HG03066 (cell line): ENCODE data around the gene RPUSD4.

ENCODE experiments used
- ATAC-seq: cut with Tn5 transposase; IDR thresholded peaks from one replicate; pipeline ENCODE4 v1.9.1; 2021; ENCODE audit warnings: low read depth; ENCODE audit not compliant: unreplicated experiment

RPUSD4 gene

DNA sequence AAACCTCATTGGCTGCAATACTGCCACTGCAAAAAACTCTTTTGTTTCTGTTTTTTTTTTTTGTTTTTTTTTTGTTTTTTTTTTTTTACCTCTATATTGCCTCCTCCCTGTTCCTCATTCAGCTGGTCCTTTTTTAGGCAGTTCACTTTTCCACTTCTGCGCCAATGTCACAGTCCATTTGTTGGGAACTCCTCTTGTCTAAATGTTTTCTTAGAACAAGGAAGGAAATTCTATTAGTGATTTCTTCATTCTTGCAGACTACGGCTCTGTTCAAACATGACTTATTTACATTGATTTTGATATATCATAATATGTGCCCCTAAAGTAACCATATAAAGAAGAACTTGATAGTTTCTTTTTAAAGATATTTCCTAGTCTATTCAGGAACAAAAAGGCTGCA is 3.0 kb upstream of the RPUSD4 start:
- no peak for ATAC-seq

DNA sequence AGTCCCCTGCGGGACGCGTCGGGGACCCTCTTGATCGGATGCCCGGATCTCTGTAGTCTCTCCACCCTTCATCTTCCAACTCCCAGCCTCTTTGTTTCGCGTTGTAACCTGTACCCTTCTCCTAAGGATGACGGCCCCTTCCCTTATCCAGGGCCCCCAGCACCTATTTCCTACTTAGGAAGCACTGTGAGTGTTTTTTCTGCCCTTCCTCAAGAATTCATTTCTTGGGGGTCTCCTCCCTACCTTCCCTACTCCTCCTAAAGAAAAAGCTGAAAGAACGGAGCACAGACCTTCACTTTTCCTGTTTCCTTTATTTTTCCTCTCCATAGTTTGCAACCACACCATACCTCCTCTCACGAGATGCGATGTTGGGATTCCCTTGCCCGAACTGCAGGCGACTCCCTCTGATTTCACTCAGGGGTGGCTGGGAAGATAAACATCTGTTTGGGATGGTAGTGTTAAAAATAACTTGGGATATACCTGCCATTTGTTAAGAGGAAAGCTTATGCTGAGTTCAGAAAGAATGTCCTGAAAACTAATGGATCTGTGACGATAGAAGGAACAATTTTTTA is 725 bp upstream of the RPUSD4 start:
- ATAC-seq: no peak

DNA sequence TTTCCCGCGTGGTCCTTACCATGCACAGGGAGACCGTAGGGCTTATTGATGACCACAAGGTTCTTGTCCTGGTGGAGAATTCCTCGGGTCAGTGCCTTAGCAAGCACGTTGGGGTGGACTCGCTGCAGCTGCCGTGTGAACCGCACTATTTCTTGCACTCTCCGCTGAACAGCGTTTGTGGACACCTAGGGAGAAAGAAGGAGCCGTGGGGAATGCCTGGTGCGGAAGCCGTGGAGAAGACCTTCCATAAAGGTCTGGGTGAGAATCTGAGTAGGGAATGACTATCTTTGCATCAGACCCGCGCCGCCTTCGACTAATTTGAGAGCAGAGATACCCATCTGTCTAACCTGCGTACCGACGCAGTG is 597 bp downstream of the RPUSD4 start:
- ATAC-seq: no peak

DNA sequence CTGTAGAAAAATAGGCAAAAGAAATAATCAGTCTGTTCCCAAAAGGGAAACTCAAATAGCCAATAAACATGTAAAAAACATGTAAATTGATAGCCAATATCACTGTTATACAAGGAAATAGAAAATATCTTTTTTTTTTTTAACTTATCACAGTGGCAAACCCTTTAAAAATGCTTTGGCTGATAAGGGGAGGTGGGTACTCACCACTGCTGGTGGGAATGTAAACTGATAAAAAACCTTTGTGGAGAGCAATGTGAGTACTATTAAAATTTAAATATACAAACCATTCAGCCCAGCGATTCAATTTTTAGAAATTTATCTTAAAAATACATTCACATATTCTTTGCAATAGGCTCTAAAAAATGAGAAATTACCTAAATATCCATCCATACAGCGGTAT is 3.6 kb downstream of the RPUSD4 start:
- no peak for ATAC-seq

DNA sequence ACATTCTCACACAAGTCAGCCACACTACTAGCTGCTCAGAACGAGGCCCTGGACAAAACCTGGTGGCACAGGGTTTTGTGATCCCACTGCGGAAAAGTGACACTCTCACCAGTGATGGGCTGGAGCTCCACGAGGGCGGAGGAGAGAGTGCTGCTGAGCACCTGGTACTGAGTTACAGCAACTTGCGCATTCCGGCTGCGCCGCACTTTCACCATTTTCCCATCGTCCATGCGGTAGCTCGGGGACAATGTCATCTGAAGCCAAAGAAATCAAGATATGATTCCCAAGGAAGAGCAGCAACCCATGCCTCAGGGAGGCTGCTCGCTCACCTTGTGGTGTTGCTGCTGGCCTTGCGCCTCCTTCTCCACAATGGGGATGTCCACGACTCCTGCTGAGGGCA is 6.1 kb downstream of the RPUSD4 start:
- no peak for ATAC-seq

DNA sequence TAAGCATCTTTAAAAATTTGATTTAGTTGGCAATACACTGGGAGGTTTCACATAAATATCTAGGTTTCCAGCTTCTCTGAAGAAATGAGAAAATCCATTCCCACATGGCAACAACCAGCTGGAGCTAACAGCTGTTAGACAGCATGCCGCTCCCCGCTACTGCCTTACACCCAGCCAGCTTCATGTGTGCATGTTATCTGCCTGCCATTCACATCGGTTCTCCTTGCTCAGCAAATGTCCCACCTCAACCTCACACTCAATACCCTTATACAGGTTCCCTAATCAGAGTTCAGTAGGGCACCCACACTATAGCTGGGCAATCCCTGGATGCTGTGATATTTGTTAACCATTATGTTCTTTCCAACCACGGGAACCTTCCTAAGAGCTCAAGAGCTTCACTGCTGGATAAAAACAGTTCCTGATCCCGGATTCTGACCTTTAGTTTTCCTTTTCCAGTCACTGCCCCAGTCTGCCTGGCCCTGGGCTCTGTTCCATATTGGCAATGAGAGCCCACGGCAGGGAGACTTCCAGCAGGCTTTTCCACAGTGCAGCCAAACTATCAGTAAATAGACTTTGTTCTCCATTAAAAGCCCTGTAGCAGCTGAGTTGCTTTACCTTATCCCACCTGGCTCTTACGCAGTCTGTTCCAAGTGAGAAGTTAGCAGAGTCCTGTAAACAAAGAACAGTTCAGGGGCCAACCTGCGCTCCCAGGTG is 8.6 kb downstream of the RPUSD4 start:
- ATAC-seq: no peak

DNA sequence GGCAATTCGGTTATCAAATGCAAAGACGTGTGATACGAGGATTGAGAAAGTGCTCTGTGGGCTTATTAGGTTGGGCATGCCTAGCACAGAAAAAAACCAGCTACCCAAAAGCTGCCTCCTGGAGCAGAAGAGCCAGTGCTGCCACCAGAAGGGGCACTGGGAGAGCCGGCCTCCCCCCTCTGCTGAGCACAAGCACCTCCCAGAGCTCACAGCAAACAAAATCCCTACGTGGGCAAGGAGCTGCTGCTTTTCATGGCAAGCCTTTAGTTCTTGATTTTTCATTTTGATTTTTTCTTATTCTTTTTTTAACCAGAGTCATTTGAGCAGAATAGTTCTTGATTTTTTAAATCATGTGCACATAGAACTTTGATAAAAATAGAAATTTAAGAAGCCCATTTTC is 12.8 kb downstream of the RPUSD4 start:
- ATAC-seq: no peak

DNA sequence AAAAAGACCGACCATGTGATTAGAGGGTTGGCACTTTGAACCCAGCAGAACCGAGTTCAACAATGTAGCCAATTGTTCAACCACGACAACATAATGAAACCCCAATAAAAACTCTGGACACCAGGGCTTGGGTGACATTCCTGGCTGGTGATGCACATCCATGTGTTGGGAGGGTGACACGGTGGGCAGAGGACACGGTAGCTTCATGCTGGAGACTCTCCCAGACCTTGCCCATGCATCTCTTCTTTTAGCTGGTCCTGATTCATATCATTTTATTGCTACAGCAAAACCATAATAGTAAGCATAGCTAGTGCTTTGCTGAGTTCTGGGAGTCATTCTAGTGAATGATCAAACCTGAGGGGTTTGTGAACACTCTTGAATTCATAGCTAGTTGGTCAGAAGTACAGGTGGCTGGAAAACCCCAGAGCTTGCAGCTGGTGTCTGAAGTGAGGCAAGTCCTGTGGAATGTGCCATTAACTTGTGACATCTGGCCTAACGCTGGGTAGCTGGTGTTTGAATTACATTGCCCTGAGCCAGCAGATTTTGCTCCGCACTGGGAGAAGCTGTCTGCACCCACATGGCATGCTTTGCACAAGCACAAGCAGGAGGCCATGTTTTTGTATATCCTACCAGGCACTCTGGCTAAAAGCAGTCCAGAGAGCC is 14.0 kb downstream of the RPUSD4 start:
- no peak for ATAC-seq

DNA sequence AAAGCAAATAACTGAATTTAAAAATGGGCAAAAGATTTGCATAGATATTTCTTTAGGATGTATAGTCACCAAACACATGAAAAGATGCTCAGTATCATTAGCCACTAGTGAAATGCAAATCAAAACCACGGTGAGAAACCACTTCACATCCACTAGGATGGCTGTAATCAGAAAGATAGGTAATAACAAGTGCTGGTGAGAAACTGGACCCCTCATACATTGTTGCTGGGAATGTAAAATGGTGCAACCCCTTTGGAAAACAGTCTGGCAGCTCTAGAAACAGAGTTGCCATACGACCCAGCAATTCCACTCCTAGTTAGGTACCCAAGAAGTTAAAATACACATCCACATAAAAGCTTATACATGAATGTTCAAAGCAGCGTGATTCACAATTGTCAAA is 16.3 kb downstream of the RPUSD4 start:
- no peak for ATAC-seq

DNA sequence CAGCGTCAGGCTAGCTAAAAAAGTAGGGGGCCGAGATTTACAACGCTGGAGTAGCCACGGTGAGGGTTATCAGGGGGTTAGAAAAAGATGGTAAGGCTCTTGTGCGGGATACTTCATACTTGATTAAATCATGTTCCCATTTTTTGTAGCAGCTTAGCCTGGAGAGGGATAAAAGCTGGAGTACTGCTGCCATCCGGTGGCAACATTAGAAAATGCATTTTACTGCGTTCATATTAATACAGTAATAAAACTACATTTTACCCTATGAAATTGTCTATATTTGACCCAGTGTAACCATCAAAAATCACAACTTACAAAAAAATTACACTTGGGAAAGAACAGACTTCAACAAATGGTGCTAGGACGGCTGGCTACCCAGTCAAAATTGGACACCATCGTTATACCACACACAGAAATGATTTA is 17.3 kb downstream of the RPUSD4 start:
- peak; percentile 41 for ATAC-seq

DNA sequence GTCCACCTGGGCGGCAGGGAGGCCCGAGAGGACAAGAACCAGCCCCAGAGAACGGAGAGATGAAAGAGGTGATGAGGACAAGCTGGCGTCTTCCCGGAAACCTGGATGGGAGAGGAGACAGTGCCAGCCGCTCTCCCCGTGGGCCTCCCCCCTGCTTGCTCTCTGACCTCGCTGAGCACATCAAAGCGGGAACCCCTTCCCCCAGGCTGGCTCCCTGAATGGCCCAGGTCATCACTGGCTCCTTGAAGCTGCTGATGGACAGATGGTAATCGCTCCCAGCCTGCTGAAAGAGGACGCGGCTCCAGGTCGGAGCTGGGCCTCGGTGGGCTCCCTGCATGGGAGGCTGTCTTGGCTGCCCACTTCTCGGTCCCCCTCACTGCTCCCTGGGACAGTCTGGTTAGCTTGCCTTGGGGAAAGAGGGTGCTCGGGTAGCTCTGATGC is 18.4 kb downstream of the RPUSD4 start:
- no peak for ATAC-seq

DNA sequence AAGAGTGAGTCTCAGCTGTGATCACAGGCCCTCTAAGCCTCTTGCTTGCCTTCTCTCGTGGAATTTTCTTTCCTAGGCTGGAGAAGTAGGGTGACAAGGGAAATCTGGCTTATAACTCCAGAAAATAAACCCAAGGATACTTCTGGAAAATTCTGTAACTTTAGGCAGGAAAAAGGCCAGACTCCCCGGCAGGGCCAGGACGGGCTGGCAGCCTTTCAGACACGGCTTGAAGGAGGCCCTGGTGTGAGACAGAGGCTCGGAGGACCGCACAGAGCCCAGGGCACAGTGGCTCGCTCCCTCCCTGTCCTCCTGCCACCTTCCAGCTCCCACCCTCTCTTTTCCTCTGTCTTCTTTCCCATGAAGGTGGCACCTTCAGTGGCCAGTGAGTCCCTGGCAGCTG is 19.1 kb downstream of the RPUSD4 start:
- no peak for ATAC-seq

DNA sequence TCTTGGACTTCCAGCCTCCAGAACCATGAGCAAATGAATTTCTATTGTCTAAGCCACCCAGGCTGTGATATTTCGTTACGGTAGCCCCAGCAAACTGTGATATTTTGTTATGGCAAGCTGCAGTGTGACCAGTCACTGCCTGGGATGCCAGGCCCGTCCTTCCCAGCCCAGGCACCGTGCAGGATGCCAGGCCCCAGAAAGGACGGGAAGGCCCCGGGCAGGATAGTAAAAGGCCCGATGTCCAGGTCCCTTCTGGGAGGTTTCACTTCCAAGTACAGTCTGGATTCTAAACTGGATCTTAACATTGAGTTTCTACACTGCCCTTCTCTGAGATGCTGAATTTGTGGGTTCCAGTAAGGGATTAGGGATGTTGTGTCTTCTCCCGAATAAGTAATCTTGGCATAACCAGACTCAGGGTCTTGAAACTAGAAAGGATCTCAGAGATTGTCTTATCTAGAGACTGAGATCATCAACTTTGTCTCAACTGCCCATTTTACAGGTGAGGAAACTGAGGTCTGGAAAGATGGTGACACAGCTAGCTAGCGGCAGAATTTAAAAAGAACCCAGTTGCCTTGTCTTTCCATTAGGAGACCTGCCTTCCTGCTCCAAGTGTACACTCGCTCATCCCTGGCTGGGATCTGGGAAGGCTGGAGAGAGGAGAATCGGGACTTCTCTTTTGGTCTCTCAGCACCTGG is 19.9 kb downstream of the RPUSD4 start:
- ATAC-seq: no peak

DNA sequence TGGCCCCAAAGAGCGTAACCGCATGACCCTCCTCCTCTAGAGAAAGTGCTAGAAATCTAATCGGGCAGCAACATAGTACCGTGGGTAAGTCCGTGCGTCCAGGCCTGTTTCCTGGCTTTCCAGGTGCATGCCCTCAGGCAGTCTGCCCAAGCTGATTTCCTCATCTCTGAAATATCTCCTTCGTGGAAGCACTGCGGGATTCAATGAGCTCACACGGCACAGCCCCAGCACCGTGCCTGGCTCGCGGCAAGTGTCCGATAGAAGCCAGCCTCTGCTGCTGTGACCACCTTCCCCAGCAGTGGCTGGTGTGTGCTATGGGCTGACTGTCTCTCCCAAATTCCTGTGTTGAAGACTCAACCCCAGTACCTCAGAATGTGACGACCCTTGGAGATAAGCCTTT is 20.7 kb downstream of the RPUSD4 start:
- ATAC-seq: no peak

DNA sequence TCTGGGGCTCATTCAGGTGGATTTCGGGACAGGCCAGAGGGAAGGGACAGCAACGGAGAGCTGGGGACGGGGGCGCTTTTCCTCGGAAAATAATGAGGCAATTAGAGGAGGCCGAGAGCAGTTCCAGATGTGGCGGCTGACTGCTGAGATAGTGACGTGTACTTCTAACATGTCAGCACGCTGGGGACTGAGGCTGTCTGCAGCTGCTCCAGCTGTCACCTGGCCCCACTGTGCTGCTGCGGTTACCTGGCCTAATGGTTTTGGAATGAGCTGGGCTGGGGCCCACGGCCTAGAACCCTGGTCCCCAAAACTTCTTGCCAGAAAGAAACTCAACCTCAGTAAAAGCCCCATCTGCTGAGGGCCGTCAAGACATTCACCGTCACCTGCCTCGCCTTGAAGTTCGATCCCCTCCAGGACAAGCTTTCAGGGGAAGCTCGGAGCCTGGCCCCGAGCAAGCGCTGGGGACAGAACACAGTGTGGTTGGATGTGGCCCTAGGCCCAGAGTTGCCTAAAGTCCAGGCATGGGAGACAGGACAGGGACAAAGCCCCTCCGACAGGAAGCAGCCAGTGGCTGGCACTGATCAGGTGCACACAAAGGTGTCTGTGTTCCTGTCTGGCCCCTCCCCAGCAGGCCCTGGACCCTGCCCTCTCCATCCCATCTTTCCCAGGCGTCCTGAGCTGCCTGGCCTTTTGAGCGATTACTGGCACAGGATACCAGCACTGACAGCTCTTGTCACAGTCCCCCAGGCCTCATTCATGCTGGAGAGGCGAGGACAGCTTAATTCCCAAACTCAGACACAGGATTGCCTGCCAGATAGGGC is 22.1 kb downstream of the RPUSD4 start:
- peak; percentile 62 for ATAC-seq

DNA sequence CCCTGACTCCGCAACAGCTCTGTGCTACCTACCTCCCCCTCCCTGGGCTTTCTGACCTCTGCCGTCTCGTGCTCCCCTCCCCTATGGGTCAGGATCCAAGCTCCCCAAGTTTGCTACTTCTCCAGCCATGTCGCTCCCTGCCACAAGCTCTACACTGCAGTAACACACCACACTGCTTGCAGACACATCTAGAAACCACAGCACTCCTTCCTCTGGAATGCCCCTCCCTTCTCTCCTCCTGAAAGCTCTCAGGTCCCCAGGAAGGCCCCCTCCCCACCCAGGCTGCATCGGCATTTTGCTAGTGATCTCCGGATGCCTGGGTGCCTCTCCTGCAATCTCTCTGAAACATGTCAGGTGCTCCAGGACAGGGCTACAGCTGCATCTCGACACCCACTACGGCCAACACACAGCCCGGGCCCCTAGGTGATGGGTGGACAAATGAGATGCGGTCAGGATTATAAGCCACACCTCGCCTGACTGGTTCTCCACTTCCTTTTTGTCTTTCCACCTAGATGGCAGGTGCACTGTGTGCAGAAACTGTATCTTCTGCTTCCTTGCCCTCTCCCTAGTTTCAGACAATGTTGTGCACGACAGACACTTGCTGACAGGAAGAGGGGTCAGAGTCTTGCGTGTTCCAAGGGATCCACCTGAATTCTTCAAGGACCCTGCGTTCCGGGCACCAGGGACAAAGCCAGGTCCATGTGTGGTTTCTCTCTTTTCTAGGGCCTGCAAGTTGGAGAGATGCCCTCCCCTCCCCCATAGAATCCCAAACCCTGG is 22.9 kb downstream of the RPUSD4 start:
- peak; percentile 83 for ATAC-seq

DNA sequence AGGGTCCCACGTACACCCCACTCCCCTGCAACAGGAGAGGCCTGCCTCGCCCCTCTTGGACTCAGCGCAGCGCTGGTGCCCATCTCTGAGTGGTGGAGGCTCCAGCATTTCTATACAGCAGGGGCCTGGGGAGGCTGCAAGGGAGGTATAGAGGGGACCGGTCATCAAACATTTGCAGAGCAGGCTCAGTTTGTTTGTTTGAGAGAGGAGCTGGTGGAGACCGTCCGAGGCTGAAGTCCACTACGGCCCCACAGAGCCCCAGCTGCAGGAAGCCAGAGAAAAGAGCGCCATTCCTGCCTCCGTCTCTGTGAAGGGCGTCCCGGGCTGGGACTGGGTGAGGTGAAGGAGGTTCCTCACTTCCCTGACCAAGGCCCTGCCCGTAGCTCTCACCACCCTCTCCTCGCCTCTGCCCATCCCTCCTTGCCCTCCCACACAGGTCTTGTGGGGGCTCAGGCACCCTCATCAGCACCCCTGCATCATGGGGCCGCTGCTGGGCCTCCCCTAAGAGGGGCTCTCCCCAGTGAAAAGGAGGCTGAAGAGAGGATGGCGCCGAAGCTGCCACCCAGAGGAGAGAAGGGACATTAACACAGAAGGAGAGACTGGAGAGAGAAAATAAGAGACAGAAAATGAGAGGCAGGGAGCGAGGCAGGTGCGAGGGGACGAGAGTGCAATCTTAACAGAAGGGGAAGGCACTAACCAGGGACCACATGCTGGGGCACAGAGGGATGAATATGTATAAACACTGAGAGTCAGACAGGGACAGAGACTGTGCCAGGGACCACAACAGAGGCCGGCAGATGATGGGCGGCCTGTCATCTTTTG is 24.5 kb downstream of the RPUSD4 start:
- ATAC-seq: no peak

DNA sequence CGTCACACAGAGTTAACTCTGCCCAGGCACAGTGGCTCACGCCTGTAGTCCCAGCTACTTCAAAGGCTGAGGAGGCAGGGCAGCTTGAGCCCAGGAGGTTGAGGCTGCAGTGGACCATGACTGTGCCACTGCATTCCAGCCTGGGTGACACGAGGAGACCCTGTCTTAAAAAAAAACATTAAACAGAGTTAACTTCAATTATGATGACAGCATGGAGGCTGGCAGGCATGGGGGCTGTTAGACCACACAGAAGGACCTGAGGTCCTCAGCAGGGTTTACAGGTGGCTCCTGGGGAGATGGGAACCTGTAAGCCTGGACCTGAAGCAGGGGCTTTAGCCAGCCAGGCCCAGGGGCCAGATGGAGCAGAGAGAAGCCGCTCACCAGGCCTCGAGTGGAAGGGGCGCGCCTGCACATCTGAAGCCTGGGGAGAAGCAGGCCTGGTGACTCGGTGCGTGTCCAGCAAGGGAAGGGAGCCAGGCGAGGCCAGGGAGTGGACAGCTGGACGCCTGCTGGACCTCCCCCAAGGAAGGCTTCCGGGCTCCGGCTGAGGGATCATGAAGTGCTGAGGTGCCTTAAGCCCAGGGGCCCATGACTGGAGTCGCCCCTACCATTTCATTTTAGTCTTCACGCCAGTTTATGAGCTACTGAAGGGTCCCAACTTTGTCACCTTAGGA is 25.3 kb downstream of the RPUSD4 start:
- no peak for ATAC-seq
